GM19099 (cell line): Measurements from ENCODE around the gene MARCHF2.

Source experiments
- POLR2A ChIP-seq: IDR thresholded peaks from 3 replicates; pipeline ENCODE4 v1.6.1; 2011; ENCODE audit warnings: low read depth; ENCODE audit not compliant: insufficient read length; ENCODE audit errors: extremely low read depth

The MARCHF2 gene

DNA sequence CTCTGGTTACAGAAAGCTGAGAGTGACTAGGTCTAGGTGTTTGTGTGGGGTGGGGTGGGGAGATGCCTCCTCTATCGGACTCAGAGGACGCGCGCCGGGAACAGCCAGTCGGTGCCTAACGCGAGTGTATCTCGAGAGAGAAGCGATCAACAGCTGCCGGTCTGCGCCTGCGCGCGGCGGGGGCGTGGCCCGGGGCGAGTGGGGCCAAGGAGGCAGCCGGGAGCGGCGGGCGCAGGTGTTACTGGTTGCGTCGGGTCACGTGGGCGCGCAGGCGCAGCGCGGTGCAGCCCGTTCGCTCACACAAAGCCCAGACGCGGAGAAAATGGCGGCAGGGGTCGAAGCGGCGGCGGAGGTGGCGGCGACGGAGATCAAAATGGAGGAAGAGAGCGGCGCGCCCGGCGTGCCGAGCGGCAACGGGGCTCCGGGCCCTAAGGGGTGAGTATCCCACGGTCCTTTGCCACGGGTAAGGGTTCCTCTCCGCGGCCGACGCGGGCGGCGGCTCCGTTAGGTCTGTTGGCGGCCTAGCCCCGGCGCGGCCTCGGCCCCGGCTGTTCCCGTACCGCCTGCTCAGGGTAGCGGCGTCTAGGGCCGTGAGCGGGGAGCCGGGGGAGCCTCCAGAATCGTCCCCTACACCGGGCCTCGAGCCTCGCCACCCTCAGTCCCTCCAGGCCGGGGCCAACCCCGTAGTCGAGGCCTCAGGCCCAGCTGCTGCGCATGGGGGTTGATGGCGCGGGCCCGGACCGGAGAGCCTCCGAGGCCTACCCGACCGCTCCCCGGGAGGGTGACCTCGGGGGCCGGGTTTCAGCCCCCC is 31.8 kb downstream of the MARCHF2 start, which contains the start of gene HNRNPM:
HNRNPM (plus strand) TSS at position 299 of the 811 bp plus-strand sequence; CDS start at position 323, 24 bp downstream.
- peak; percentile 93 for TF ChIP-seq POLR2A

DNA sequence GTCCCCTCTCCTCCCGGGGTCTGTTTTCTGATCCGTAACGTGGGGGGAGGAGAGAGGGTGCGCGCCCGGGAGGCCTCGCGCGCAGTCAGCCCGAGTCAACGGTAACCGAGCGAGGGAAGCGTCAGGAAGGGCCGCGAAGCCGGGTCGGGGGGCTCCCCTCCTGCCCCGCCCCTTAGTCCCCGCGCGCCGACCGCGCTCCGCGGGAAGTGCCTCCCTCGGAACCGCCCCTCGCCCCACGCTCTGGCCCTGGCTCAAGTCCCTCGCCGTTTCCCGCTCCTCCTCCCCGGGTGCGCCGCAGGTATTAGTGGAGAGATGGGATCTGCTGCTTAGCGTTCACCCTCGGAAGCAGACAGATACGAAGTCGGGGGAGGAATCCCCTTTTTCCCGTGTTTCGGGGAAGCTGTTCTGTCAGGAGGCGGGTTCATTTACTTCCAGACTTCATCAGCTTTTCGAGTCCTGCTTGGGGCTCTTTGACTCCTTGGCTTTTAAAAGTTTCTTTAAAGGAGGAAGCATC is 32.4 kb downstream of the MARCHF2 start:
- no peak for TF ChIP-seq POLR2A

DNA sequence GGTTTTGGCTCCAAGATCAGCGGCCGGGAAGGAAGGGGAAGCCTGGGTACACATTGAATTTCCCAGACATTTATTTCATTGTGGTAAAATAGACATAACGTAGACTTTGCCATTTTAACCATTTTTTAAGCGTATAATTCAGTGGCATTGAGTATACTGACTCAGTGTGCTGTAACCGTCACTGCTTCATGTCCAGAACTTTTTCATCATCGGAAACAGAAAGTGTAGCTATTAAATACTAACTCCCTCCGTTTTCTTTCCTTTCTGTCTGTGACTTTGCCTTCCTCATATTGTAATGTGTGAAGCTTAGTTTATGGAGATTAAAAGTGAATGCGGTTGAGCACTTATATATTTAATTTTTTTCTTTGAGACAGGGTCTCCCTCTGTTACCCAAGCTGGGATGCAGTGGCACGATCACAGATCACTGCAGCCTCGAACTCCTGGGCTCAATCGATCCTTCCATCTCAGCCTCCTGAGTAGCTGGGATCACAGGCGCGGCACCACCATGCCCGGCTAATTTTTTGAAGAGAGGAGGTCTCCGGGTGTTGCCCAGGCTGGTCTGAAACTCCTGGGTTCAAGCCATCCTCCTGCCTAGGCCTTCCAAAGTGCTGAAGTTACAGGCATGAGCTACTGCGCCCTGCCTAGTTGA is 33.1 kb downstream of the MARCHF2 start:
- no peak for TF ChIP-seq POLR2A

DNA sequence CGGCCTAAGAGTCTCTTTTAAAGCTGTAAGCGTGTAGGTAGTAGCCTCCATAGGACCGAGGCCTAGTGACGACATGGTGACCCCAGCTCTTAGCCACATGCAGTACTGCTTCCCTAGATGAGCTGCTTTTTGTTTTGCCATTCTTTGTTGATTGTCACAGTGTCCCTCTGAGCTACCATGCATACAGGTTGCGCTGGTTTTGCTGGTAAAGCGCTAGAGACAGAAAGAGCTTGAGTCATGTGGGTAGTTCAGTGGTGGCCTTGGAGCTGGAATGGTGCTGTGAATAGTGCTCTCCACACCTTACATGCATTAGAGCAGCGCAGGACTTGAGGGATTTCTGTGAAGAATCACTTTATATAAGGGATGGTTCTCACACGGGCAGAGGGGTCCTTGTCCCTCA is 36.7 kb downstream of the MARCHF2 start:
- no peak for TF ChIP-seq POLR2A

DNA sequence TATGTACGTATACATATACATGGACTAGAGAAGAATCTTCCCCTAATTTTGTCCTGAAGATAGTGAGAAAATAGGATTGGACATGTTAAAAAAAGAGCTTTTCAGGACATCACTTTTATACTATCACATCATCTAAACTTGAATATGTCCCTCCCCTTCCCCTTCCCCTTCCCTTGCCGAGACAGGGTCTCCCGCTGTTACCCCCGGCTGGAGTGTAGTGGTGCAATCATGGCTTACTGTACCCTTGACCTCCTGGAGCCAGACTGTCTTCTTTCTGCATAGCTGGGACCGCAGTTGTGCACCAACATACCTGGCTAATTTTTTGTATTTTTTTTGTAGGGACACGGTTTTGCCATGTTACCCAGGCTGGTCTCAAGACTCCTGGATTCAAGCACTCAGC is 38.3 kb downstream of the MARCHF2 start:
- no peak for TF ChIP-seq POLR2A

DNA sequence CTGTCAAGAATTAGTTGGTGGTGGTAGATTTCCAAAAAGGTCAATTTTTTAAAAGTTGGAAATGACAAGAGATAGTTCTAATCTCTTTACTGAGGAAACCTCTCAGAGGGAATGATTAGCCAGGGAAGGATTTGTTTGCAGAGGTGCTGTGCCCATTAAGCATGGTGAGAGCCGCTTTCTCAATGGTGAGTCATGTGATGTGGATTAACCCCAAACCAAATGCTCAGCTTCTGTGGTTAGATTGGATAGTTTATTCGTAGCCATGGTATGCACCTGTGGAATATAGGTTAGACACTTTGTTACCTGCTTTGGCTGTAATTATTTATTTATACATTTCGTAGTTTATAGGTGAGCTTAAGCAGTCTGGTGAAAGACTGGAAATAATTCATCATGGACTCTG is 38.8 kb downstream of the MARCHF2 start:
- no peak for TF ChIP-seq POLR2A

DNA sequence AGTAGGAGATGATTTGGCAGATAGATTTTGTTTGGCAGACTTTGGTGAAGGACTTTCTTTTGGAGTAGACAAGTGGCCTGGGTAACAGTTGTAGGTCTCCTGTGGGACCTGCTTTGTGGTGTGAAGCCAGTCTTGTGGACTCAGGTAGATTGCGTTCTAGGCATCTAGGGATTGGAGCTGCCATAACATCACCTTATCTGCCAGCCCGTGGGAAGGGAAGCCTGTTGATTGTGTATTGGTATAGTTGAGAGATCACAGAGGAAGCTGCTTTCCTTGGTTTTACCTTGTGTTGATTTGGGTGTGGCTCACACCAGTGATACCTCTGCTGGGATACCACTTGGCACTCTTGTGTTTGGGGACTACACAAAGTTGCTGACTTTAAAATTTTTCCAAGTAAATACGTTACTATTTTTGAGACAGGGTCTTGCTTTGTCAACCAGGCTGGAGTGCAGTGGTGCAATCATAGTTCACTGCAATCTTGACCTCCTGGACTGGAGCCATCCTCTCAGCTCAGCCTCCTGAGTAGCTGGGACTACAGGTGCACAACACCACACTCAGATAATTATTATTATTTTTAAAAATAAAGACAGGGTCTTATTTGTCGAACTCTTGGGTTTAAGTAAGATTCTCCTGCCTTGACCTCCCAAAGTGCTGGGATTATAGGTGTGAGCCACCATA is 39.5 kb downstream of the MARCHF2 start:
- no peak for TF ChIP-seq POLR2A

DNA sequence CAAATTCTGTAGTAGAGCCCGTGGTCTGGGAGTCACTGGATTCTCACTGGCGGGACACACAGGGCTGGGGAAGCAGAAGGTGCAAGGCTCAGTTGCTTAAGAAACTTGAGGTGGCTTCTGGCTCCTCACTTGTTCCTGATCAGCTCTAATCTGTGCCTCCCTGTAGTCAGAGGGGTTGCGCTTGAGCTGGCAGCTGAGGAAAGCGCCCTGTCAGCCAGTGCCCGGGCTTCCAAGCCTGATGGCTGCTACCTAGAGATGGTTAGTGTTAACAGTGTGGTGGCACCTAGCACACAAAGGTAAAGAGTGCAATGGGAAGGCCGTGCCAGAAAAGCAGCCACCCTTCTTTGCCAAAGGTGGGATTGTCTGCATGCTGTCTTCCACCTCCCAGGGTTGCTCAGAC is 40.5 kb downstream of the MARCHF2 start:
- TF ChIP-seq POLR2A = no peak

DNA sequence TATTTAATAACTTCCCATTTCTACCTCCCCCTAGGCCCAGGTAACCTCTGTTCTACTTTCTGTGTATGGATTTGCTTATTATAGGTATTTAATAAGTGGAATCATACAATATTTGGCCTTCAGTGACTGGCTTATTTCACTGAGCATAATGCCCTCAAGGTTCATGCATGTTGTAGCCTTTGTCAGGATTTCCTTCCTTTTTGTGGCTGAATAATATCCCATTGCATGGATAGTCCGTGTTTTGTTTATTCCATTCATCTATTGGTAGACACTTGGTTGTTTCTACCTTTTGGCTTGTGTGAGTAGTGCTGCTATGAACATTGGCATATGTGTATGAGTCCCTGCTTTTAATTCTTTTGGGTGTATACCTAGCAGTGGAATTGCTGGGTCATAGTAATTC is 41.1 kb downstream of the MARCHF2 start:
- no peak for TF ChIP-seq POLR2A

DNA sequence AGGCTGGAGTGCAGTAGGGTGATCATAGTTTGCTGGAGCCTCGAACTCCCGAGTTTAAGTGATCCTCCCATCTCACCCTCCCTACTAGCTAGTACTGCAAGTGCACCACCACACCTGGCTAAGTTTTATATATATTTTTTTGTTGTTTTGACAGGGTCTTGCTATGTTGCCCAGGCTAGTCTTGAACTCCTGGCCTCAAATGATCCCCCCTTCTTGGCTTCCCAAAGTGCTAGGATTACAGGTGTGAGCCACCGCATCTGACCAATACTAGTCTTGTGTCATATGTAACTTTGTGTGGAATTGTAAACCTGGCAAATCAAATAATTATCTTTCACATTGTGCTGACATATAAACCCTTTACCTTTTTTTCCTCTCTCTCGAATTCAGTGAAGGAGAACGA is 41.9 kb downstream of the MARCHF2 start:
- TF ChIP-seq POLR2A = no peak

DNA sequence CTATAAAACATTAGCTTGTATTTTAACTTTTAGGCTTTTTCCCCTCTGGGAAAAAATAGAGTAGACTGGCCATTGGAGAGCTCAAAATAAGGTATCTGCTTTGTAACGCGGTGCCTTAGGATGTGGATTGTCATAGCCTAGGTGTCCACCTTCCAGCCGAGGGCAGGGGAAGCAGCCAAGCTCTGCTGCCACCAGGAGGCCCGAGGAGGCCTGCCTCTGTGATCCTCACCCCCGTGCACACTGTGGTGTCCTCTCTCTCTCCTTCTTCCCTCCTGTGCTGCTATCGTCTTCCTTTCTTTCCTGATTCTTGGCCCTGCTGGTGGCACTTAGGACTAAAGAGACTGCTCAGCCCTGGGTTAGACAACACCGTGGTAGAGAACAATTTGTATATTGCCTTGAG is 43.0 kb downstream of the MARCHF2 start:
- no peak for TF ChIP-seq POLR2A

DNA sequence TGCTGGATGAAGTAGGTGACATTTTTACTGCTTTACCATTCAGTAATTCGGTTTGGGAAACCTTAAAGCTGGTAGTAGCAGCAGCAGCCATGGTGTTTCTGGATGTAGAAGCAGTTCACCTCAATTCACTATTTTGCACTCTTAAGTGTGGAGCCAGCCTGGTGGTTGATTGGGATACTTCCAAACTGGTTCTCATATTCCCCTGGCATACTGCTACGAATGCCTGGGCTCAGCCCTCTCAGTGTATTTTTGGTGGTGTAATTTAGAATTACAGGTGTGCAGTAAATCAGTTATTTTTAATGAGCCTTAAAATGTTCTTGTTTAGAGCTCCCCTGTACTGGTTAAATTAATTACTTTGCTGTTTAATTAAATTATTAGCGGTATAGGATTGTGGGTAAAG is 44.1 kb downstream of the MARCHF2 start:
- TF ChIP-seq POLR2A = no peak

DNA sequence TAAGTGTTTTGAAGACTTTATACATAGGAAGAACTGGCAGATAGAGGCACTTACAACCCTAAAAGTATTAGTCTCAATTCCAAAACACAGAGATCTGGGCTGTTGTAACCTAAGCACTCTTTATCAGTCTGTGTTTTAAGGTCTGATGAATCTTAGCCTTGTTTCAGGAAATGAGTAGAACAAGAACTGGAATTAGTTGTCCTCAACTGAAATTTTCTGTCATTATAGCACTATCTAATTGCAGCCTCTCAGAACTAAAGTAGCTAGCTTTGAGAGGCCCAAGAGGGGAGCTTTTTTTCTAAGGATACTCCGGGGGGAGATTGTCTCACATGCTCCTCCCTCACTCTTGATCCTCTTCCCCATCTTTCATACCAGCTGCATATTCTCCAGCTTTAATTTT is 44.7 kb downstream of the MARCHF2 start:
- TF ChIP-seq POLR2A = no peak

DNA sequence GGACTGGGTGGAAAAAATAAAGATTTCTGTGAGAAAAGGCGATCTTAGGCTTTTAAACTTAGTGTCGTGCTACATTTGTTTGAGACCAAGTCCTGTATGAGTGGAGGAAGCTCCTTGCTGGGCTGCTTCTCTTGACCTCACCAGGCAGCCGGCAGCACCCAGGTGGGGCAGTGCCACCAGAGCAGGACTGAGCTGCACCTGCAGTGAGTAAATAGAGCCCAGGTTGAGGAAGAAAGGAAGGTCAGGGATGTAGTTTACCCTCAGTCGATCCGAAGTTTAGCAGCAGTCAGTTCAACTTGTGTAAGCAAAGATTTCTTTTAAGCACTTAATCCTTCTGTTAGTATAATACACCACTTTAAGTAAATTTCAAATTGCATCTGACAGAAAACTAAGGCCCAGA is 45.3 kb downstream of the MARCHF2 start:
- TF ChIP-seq POLR2A = no peak

DNA sequence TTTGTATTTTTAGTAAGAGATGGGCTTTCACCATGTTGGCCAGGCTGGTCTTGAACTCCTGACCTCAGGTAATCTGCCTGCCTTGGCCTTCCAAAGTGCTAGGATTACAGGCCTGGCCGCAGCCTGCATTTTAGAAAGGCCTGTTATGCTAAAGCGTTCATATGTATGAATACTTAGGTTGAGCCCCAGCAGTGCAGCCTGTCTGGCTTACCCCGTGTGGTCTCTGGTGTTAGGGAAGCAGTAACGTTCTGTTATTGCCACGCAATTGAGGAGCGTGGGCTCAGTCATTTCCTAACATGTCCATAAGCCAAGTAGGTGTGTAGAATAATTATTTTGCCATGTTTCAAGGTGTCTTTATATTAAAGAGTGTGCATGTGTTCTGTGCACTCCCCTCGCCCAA is 46.0 kb downstream of the MARCHF2 start:
- no peak for TF ChIP-seq POLR2A
